Fibroblast of the aortic adventitia (primary cell): Measurements from ENCODE around the gene VHLL. TPM values are rescaled to one million over a fixed set of nuclear protein-coding genes. Genes with fewer than 3 reads are reported as not detected.

Experiments
- DNase-seq: peaks from one replicate; pipeline ENCODE4 v3.0.0-alpha.2; 2010; ENCODE audit warnings: low read depth
- H3K4me3 ChIP-seq: 2 replicates; pipeline ENCODE4 v1.5.1; 2011; ENCODE audit warnings: low read depth, mild to moderate bottlenecking, control low read depth, low read length, moderate library complexity
- total RNA-seq: library from RNA; depleted of rRNA; stranded (reverse); fragments of >200 nt; gene quantifications from 2 replicates; pipeline ENCODE4 v1.2.3, GENCODE V29; 2012; ENCODE audit warnings: low replicate concordance
- TF ChIP-seq, protein P1 (sequence below): IDR thresholded peaks from 2 replicates; pipeline ENCODE4 v1.5.1; 2011; ENCODE audit warnings: mild to moderate bottlenecking, low read length, control low read depth, inconsistent platforms; ENCODE audit not compliant: insufficient read depth

The VHLL gene
- total RNA-seq, 1 donor, result not detected

DNA sequence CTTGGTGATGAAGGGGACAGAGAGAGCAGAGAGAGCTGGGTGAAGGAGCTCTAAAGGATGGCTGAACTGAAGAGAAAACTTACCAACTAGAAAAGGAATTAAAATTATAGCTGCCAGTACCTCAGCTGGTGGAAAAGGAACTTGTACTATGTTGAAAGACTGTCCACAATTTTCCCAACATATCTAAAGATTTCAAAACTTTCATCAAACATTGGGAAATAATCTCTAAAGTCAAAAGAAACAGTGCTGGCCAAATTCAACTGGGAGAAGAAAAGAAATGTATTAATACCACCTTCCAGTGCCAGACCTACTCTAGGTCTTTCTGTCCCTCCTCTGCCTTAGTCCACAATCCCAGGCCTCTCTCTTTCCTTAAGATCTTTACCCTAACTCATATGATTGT lies 22.6 kb downstream of the VHLL start:
- DNase-seq, result peak; percentile 45
- TF ChIP-seq, protein P1, sequence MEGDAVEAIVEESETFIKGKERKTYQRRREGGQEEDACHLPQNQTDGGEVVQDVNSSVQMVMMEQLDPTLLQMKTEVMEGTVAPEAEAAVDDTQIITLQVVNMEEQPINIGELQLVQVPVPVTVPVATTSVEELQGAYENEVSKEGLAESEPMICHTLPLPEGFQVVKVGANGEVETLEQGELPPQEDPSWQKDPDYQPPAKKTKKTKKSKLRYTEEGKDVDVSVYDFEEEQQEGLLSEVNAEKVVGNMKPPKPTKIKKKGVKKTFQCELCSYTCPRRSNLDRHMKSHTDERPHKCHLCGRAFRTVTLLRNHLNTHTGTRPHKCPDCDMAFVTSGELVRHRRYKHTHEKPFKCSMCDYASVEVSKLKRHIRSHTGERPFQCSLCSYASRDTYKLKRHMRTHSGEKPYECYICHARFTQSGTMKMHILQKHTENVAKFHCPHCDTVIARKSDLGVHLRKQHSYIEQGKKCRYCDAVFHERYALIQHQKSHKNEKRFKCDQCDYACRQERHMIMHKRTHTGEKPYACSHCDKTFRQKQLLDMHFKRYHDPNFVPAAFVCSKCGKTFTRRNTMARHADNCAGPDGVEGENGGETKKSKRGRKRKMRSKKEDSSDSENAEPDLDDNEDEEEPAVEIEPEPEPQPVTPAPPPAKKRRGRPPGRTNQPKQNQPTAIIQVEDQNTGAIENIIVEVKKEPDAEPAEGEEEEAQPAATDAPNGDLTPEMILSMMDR, result no peak

DNA sequence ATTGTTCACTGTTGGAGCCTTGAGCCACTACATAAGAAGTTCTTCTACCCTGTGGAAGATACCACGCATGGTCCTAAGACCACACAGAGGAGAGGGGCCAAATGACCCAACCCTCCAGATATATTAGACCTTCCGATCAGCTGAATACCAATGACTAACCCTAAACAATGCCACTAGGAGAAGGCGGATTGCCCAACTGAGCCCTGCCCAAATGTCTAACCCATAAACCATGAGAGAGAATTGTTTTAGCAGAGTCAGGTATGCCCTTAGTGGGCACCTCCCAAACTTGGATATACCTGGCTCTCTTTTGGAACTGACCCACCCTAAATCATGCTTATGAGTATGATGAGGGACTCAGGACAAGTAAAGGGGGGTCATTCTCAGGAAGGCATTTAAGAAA lies 28.8 kb downstream of the VHLL start:
- DNase-seq, result no peak
- H3K4me3 ChIP-seq, result no peak overlapping the region
- TF ChIP-seq, protein P1, result no peak

More for the DNA sequence above, 22.6 kb downstream of the VHLL start:
- H3K4me3 ChIP-seq, result no peak overlapping the region

DNA sequence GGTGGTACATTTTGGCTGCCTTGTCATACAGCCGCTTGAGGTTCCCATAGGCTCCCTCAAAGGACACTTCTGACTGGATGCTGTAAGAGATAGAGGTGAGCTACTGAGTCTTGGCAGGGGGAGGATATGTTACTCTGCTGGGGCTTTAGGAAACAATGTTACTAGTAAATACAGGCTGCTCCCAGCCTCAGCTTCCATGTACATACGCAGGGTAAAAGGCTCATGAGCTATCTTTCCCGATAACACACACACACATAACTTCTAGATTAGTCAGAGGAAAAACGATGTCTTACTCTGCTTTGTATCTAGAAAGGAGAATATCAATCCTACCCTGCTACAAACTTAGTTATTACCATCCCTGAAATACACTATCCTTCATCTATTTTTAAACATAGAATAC lies 30.8 kb downstream of the VHLL start:
- peak; percentile 43 for DNase-seq
- TF ChIP-seq, protein P1, result no peak

DNA sequence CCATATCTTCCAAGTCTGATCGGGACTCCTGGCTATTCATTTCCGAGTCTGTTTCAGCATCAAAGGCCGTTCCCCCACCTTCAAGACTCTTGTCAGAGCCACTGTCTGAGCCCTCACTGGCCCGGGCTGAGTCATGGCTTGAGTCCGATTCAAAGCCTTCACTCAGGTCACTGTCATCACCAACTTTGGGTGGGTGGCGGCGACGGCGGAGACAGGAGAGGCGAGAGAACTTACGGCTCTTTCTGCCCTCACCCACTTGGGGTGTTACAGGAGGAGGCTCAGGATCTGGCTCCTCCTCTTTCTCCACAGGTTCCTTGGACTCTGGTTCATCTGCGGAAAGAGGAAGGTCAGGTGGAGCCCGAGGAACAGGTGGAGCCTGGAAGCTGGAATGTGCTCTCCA lies 33.1 kb downstream of the VHLL start:
- TF ChIP-seq, protein P1, result no peak
- no peak overlapping the region for H3K4me3 ChIP-seq
- DNase-seq, result no peak

More for the DNA sequence above, 30.8 kb downstream of the VHLL start:
- no peak overlapping the region for H3K4me3 ChIP-seq

DNA sequence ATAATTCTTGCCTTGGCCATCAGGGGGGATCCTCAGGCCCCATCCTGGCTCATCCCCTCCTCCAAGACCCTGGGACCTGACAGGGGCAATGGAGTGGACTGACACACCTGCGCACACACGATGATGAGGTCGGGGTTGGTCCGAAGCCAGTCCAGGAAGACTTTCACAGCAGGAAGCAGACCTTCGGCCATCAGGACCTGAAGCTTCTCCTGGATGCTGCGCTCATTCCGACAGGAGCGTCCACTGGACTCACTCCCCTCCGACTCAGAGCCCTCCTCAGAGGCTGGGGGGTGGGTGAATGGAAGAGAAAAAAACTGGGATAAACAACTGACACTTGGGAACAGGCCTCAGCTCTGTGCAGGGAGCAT lies 35.8 kb downstream of the VHLL start:
- TF ChIP-seq, protein P1, result no peak
- DNase-seq, result no peak
- no peak overlapping the region for H3K4me3 ChIP-seq

DNA sequence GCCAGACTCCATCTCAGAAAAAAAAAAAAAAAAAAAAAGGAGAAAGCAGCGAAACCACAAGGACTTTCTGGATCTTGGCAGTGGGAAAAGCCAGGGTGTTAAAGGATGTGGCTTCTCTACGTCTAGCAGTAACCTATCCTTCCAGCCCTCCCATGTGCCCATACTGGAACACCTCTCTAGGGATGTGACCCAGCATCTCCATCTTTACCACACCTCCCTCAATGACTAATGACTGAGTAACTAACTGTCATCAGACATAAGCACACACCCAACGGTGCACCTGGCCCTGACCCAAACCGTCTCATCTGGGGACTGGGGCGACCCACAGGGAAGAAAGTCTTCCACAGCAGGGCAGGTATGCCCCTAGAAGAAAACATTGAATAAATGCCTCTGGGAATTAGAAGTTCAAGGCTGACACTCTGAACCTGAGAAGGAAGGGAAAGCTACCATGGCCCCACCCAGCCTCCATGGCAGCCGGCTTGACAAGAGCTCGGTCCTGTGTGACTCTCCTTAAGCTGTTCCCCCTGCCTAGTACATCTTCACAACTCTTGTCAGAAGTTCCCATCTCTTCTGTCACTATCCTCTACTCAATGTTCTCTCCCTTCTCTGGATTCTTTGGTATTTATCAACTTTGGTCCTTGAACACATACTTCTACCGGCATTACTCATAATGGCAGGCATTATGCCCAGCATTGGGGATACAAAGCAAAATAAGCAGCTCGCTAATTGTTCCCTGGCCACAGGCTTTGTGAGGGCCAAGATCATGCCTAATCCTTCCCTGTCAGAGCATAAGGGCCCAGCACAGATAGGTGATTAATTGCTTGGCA lies 36.4 kb downstream of the VHLL start:
- TF ChIP-seq, protein P1, result no peak
- H3K4me3 ChIP-seq, result no peak overlapping the region
- DNase-seq, result peak; percentile 91

DNA sequence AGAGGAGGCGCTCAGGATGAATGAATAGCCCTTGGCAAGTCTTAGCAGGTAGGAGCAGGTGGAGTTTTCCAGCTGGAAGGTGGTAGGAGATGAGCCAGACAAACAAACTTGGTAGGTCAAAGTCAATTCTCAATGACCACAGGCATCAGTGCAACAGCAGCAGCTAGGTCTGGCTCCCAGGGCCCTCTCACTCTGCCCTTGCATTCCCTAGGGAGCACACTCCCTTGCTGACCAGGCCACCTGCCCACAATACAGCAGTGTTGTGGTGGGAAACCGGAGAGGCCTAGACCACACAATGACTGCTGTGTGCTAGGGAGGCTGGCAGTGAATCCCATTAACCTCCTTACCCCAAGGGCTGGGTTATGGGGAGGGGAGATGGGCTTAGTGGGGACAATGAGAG lies 38.2 kb downstream of the VHLL start:
- DNase-seq, result no peak
- TF ChIP-seq, protein P1, result no peak
- H3K4me3 ChIP-seq, result no peak overlapping the region
